Activated T-cell treated with anti-CD3 and anti-CD28 coated beads for 4 hours (primary cell): ENCODE data around the gene KNDC1.

Experiments used
- DNase-seq: peaks from one replicate; pipeline ENCODE4 v3.0.0-alpha.2; 2020

KNDC1 gene

DNA sequence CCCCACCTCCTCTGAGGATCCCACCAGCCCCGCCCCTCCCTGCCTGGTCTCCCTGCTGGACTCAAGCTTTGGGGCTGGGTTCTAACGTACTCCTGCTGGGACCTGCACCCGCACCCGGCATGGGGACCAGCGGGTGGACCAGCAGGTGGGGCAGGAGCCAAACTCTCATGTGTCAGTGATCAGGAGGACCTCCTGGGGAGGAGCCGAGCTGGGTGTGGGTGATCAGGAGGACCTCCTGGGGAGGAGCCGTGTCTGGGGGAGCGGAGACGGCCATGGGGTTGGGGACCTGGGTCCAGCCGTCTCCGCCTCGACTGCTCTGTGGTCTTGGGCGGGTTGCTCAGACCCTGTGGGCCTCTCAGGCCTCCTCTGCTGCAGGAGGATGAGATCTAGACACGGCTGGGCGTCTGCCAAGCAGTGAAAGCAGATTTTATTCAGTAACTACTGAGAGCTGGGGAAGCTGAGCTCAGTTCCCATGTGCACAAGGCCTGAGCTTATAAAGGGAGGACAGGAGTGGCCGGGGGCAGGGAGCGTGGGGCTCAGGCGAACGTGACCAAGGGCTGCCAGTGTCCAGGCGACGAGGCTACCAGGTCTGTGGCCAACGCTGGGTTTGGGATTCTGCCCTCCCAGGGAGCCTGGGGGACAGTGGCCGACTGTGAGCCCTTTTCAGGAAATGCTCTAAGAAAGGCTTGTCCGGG, 36.3 kb downstream of the KNDC1 start:
- DNase-seq = no peak

DNA sequence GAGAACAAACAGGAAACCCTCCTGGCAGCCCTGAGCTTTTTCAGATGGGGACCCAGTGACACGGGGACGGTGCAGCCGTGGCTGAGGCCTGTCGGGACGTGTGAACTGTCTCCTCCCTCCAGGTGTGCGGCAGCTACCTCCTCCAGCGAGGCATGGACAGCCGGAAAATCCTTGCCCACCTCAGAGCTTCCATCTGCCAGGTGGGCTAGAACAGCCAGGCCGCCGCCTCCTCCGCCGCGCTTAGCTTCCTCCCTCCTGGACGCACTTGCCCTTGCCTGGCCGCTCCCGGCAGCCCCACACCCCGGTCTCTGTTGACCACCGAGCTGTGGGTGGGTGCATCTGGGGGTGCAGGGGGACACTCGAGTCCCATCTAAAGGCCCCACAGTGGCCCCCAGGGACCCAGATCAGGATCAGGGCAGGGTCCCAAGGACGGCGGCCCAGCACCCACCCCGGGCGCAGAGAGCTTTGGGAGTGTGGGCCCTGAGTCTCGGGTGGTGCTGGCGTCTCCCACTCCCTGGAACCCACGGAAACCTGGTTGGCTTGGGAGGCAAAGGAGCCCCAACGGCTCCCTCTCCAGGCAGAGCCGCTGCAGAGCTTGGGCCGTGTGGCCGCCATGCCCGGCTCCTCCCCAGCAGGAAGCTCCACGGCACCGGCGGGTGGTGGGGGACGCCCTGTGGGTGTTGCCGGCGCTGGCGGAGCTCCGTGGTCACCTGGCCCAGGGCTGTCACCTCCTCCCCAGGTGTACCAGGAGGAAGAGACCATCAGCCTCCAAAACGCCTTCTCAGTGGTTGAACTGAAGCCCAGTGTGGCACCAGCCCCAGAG, 37.1 kb downstream of the KNDC1 start:
- no peak for DNase-seq

DNA sequence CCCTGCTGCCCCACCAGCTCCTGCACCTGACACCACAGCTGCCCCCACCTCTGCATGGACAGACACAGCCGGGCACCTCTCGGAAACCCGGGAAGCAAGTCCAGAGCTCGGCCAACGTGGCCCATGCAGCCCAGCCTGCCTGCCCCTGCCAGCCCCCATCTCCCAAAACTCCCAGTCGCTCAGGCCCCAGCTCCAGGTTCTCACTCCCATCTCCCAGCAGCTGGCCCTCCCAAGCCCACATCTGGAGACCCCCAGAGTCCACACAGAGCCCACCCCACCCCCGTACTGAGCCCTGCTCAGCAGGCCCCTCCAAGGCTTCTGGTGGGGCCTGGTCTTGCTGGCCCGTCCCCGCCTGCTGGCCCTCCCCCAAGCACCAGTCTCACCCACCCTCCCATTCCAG, 37.8 kb downstream of the KNDC1 start:
- DNase-seq = no peak

DNA sequence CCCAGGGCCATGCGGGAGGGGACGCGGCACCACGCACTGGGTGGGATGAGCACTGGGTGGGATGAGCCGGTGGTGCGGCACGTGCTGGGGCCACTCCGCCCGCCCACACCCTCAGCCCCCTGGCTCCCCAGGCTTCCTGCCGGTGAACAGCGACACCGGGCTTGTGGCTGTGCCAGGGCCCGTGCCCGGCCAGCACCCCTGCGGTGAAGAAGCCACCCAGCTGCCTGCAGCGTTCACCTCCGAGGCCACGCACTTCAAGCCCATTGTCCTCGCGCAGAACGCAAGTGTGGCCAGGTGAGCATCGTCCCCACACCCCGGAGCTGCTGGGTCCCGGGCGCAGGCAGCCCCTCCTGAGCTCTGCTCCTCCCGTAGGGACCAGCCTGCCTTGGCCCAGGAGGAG, 38.2 kb downstream of the KNDC1 start:
- DNase-seq = no peak

DNA sequence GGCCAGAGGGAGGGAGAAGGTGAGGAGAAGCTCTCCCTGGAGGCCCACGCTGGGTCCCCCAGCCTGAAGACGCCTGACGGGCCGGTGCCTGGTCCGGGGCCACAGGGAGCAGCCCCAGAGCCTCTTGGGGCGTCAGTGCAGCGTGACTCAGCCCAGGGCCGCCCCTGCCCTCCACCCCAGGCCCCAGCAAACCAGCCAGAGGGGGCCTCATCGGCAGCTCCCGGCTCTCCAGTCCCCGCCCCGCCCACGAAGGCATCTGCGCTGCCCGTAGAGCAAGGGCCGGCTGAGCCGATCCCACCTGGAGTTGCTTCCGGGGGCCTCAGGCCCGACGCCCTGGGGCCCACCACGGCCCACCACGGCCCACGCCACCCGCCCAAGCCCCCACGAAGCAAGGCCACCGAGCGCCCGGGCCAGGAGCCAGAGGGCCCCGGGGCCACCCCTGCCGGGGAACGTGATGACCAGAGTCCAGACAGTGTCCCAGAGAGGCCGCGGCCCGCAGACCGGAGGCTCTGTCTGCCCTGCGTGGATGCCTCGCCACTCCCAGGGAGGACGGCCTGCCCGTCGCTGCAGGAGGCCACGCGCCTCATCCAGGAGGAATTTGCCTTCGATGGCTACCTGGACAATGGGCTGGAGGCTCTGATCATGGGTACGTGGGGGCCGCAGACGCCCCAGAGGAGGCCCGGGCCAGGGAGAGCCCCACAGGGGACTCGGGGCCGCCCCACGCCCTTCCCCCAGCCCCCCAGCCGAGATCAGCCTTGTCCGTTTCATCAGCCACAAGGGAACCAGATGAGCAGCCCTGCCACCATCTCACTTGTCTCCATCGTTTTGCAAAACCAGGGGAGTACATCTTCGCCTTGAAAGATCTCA, 38.8 kb downstream of the KNDC1 start:
- no peak for DNase-seq

DNA sequence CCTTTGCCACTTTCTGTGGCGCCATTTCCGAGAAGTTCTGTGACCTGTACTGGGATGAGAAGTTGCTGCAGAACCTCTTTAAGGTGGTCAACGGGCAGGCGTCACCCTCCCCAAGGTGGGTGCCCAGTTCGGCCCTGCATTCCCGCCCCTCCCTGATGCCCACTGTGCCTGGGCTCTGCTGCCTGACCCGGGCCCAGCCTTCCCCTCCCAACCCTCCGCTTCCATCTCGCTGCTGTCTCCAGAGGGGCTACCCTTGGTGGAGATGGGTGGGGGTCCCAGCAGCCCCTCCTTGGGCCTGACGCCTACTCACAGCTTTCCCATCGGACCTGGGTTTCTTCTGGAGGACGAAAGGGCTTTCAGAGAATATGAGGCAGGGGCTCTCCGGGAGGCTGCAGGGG, 39.5 kb downstream of the KNDC1 start:
- no peak for DNase-seq

DNA sequence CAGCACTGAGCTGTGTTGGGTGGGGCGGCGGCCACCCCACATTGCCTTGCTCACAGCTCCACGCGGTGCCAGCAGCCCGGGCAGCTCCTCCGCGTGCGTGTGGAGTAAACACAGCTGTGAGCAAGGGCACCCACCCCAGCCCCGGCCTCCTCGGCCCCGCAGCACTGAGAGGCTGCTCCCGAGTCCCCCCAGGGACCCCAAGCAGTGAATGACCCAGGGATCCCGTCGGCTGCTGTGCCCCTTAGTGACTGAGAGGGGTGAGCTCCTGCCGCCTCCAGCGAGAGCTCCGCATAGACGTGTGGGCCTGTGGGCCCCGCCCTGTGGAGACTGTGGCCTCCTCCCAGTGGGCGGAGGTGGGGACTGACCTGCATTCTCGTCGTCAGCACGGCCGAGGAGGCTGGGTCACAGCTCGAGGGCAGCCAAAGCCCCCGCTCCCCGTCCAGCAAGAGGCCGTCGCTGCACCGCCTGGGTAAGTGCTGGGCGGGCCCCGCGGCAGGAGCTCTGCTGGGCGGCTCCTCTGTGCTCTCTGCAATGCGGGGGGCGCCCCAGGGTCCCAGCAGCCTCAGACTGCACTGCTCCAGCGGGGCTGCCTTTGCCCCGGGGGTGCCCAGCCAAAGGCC, 40.1 kb downstream of the KNDC1 start:
- no peak for DNase-seq

DNA sequence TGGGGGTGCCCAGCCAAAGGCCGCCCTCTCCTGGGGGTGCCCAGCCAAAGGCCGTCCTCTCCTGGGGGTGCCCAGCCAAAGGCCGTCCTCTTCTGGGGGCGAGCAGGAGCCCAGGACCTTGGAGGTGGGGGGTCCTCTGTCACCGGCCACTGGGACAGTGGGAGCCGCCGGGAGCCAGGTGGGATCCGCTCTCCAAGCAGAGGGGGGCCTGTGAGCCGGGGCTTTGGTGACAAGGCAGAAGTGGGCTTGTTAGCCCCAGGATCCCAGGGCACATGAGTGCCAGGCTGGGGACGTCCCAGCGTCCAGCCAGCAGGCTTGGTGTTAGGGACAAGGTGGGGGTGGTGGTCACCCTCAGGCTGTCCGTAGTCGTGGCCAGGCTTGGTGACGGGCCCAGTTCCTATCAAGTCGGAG, 40.6 kb downstream of the KNDC1 start:
- no peak for DNase-seq

DNA sequence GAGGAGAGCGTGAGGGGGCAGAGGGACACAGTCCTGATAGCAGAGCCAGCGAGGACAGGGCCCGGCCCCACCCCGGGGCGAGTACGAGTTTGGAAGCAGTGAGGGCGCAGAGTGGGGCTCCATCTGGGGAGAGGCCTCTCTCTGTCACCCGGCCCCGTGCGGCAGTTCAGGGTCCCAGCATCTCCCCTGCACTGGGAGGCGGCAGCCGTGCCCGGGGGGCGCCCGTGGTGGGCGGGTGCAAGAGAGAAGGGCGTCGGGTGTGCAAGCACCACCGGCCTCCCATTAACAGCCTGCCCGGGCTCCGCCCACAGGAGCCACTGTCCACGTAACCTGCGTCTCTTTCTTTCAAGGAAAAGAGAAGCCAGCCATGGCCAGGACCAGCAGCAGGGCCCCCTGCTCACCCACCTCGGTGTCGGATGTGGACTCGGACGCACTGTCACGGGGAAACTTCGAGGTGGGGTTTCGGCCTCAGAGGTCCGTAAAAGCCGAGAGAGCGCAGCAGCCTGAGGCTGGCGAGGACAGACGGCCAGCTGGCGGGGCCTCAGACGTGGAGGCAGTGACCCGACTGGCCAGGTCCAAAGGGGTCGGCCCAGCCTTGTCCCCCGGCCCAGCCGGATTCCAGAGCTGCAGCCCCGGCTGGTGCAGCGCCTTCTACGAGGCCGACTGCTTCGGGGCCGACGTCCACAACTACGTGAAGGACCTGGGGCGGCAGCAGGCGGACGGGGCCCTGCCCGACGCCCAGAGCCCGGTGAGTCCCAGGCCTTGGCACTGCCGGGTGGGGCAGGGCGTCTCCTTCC, 41.3 kb downstream of the KNDC1 start:
- no peak for DNase-seq

DNA sequence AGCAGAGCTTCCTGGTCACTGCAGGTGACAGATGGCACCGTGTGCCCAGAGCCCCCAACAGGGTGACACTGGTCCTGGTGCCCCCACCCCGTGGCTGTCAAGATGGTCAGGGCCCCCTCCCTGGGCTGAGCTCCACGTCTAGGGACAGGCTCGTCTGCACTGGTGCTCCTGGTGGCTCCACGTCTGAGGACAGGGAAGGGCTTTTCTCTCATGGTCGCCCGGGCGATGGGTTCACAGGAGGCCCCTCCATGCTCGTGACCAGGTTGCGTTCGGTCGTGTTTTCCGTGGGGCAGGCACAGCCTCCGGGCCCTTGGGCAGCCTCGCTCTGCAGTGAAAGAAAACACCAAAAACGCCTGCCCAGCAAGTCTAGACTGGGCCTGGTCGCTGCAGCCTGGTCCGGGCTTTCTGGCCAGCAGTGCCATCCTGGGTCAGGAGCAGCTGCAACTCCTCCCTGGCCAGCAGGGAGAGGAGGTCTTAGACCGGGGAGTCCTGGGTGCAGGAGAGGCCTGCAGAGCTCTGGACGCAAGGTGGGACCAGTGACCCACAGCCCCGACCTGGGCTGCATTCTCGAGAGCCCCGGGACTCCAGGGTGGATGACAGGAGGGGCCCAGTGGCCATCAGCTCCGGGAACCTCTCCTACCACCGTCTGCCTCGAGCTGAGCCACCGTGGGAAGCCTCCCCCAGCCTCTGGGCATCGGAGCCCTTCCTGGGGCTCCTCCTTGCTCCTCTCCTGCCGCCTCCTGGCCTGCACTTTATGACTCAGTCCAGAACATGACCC, 42.1 kb downstream of the KNDC1 start:
- DNase-seq = no peak

DNA sequence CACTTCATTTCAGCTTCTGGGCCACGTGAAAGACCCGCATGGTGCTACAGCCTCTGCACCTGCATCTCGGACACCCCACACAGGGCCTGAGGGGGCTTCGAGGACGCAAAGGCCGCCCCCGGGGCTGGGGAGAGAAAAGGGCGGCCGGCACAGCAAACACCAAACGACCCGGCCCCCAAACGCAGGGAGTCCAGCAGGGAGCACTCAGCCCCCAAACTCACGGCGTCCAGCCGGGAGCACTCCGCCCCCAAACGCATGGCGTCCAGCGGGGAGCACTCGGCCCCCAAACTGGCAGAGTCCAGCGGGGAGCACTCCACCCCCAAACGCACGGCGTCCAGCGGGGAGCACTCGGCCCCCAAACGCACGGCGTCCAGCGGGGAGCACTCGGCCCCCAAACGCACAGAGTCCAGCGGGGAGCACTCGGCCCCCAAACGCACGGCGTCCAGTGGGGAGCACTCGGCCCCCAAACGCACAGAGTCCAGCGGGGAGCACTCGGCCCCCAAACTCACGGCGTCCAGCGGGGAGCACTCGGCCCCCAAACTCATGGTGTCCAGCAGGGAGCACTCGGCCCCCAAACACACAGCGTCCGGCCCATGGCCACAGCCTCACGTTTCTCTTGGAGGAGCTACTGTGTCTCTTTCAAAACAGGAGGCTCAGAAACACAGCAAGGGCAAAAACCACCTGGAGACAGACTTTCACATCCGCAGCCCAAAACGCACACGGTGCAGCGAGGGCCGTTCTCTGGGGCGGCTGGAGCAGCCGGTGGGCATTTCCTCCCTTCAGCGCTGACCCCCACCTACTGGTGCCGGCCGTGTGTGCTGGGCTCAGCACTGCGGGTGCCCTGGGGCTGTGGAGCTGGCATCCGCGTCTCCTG, 43.0 kb downstream of the KNDC1 start:
- no peak for DNase-seq

DNA sequence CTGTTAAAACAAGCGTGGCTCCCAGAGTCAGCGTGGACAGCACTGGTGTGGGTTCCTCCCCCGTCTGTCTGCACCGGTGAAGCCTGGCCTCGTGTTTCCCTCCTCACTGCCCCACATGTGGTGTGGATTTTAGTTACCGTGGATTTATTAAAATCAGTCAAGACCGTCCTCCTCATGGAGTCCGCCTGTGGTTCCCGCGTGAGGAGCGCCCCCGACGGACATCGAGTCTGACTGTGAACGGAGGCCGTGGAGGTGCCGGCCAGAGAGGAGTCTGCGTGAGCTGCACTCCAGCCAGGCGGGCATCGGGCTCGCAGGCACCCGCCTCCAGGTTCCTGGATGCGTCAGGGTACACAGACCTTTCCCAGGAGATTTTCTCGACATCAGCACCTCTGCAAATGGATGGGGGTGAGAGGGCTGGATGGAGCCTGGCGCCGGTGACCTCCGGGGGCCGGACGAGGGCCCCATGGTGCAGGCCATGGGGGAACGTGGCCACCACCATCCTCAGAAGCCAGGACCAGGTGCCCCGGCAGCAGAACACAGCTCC, 43.7 kb downstream of the KNDC1 start:
- no peak for DNase-seq

DNA sequence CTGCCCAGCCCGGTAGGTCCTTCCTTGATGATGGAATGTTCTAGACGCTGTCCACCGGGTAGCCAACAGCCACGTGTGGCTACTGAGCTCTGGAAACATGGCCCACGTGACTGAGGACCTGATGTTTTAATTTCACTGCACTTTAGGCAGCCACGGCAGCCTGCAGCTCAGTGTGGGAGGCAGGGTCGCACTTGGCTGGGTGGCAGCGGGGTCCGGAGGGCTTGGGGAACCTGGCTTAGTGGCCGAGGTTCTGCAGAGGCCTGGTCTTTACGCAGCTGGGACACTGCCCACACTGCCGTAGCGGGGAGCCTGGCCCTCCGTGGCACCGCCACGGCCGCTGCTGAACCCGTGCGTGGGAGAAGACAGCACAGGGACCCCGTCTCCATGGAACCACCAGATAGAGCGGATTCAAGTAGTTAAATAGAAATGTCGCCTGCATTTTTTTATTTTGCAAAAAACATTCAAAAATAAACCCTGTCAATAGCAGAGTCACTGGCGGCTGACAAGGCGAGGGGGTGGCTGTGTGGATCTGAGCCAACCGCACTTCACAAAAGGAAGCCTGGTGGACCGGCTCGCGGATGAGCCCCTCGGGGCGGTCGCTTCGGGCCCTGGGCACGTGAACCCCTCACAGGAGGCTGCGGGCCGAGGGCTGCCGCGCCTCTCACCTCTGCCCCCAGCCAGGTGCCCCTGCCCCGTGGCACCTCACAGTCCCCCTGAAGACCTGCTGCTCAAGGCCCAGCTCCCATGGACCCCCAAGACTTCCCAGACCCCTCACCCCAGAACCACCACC, 44.4 kb downstream of the KNDC1 start:
- DNase-seq = no peak

DNA sequence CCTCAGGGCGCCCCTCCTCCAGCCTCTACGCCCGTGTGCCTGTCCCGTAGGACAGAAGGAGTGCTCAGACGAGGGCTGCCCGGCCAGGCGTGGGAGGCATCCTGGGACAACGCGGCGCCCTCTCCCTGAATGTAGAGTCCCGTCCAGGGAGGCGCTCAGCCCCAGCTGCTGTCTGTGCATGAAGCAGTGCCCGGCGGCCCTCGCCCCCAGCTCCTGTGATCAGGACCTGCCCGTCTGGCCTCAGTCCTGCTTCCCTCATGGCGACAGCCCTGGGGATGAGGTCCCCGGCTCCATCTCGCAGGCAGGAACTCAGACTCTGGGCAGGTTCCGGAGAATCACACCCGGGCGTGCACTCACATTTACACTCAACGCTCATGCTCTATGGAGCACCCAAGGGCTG, 45.1 kb downstream of the KNDC1 start:
- DNase-seq = no peak

DNA sequence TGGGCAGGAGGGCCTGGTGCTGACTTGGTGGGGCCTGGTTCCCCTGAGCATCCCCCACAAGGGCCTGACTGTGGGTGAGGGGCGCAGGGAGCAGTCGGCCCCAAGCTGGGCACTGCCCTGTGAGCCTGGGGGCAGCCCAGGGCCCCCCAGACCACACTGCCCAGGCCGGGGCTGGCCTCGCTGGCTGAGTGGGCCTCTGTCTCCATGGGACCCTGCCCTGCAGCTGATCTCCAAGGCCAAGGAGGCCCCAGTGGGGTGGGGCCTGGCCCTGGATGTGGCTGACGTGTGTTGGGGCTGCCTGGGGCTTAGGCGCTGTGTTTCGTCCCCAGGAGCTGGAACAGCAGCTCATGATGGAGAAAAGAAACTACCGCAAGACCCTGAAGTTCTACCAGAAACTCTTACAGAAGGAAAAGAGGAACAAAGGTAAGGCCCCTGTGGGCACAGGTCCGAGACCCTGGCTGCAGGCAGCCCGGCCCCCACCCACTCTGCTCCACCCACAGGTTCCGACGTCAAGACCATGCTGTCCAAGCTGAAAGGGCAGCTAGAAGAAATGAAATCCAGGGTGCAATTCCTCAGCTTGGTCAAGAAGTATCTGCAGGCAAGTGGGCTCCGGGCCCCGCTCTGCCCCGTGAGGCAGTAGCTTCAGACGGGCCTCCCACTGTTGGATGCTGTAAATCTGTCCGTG, 46.5 kb downstream of the KNDC1 start:
- no peak for DNase-seq

DNA sequence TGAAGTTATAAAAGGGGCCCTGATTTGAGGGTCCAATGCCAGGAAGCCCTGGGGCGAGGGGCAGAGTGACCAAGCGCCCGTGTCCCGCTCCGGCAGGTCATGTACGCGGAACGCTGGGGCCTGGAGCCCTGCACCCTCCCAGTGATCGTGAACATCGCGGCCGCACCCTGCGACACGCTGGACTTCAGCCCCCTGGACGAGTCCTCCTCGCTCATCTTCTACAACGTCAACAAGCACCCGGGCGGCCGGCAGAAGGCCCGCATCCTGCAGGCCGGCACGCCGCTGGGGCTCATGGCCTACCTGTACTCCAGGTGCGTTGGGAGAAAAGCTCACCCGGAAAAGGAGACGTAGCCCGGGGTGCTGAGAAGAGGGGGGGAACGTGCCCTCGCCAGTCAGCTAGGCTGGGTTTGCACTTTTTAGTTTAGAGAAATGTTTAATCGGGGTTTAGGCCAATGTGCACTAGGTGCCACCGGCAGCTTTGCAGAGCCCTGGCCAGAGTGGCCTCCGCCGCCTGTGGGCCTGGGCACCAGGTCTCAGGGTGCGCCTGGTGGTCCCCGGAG, 47.1 kb downstream of the KNDC1 start:
- no peak for DNase-seq

DNA sequence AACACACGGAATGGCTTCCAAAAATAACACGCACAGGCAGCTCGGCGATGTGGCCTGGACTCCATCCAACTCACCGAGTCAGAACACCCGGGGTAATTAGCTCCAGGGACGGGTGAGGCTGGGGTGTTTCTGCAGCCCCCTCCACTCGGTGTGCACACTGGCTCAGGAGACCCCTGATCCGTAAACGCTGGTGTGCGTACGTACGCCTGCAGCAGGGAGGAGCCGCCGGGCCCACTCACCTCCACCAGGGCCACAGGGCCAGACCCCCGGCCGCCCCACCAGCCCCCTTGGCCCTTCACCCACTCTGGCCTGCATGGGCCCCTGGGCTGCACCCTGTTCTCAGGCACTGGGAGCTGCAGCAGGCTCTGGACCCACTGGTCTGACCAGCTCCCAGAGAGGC, 47.6 kb downstream of the KNDC1 start:
- DNase-seq = no peak

DNA sequence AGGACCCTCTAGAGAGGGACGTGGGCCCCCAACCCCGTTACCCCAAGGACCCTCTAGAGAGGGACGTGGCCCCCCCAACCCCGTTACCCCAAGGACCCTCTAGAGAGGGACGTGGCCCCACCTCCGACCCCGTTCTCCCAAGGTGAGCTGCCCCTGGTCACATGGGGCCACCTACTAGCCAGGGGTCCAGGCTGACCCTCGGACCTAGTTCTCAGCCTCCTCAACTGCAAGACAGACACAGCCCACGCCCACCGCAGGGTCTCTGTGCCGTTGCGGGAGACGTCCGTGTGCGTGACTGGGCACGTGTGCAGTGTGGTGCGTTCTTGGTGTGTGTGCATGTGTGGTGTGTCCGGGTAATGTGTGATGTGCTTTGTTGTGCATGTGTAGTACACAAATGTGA, 48.4 kb downstream of the KNDC1 start:
- no peak for DNase-seq
